ENCODE results near the gene IL1RAPL1. TPM values are rescaled to one million over a fixed set of nuclear protein-coding genes. Genes with fewer than 3 reads are reported as not detected.

Gene IL1RAPL1
- total RNA-seq, 4 donors from 2014 or later, result 0.78 TPM; not detected in 3

DNA sequence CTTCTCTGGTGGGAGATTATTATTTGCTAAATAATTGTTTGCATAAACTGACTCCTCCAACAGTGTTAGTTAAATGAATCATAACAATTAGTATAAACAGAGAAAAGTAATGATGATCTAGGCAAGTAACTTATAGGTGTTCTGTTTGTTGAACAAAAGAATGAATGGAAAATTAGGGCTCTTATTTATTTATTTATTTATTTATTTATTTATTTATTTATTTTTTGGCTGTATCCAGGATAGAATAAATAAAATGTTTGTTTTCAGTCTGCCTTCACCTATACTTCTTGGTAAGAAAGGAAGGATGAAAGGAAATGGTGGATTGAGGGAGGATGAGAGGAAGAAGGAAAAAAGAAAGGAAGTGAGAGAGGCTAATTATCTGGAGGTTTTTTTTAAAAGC, 1066.5 kb downstream of the IL1RAPL1 start:
- Histone ChIP-seq H3K27me3 (no peaks in the 10 kb centered on the region), H3K36me3 (no peaks in the 10 kb centered on the region), H3K9me3 (no peaks in the 10 kb centered on the region), H3K4me3 (replicated peaks in 1 of 3) (no peak overlapping the region), H3K27ac (no peak overlapping the region), H3K4me1 (no peaks in the 10 kb centered on the region)
- no peak for DNase-seq
- TF ChIP-seq, protein P1, sequence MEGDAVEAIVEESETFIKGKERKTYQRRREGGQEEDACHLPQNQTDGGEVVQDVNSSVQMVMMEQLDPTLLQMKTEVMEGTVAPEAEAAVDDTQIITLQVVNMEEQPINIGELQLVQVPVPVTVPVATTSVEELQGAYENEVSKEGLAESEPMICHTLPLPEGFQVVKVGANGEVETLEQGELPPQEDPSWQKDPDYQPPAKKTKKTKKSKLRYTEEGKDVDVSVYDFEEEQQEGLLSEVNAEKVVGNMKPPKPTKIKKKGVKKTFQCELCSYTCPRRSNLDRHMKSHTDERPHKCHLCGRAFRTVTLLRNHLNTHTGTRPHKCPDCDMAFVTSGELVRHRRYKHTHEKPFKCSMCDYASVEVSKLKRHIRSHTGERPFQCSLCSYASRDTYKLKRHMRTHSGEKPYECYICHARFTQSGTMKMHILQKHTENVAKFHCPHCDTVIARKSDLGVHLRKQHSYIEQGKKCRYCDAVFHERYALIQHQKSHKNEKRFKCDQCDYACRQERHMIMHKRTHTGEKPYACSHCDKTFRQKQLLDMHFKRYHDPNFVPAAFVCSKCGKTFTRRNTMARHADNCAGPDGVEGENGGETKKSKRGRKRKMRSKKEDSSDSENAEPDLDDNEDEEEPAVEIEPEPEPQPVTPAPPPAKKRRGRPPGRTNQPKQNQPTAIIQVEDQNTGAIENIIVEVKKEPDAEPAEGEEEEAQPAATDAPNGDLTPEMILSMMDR (IDR thresholded peaks at IDR 0.05), result no peak
- no peak for TF ChIP-seq POLR2A (IDR thresholded peaks at IDR 0.05)
- intact Hi-C loops (cut with DNase I), result no loop called here

- H3K4me3 ChIP-seq (replicated peaks in 1 of 3), result no peak overlapping the region
- H3K36me3 ChIP-seq, result no peaks in the 10 kb centered on the region
- H3K27me3 ChIP-seq, result no peaks in the 10 kb centered on the region
- no peak for TF ChIP-seq POLR2A (IDR thresholded peaks at IDR 0.05)
- TF ChIP-seq, protein P1 (IDR thresholded peaks at IDR 0.05), result no peak
- intact Hi-C loops (cut with DNase I), result no loop called here
- WGBS, 2 donors, result 87 to 89% methylated on average over 4 of the region's 4 CpGs
- no peak overlapping the region for H3K27ac ChIP-seq
- DNase-seq, result no peak
- H3K9me3 ChIP-seq, result no peaks in the 10 kb centered on the region
- H3K4me1 ChIP-seq, result no peaks in the 10 kb centered on the region
Measured at GRCh38 chrX:29659911-29660310, 1072.7 kb downstream of the IL1RAPL1 start.

- Histone ChIP-seq H3K27me3 (no peaks in the 10 kb centered on the region), H3K27ac (no peak overlapping the region), H3K36me3 (no peaks in the 10 kb centered on the region), H3K4me1 (no peaks in the 10 kb centered on the region), H3K9me3 (no peaks in the 10 kb centered on the region), H3K4me3 (replicated peaks in 1 of 3) (no peak overlapping the region)
- DNase-seq, result no peak
- no peak for TF ChIP-seq POLR2A (IDR thresholded peaks at IDR 0.05)
- TF ChIP-seq, protein P1 (IDR thresholded peaks at IDR 0.05), result no peak
- intact Hi-C loops (cut with DNase I), result no loop called here
Measured at GRCh38 chrX:29661290-29661689, 1074.0 kb downstream of the IL1RAPL1 start.

- intact Hi-C loops (cut with DNase I), result no loop called here
- Histone ChIP-seq H3K36me3 (no peaks in the 10 kb centered on the region), H3K27me3 (no peaks in the 10 kb centered on the region), H3K4me3 (replicated peaks in 1 of 3) (no peak overlapping the region), H3K9me3 (no peaks in the 10 kb centered on the region), H3K4me1 (no peaks in the 10 kb centered on the region), H3K27ac (no peak overlapping the region)
- no peak for TF ChIP-seq POLR2A (IDR thresholded peaks at IDR 0.05)
- TF ChIP-seq, protein P1 (IDR thresholded peaks at IDR 0.05), result no peak
- DNase-seq, result no peak
Measured at GRCh38 chrX:29662101-29662500, 1074.9 kb downstream of the IL1RAPL1 start.

- no peaks in the 10 kb centered on the region for H3K4me1 ChIP-seq
- no peak for TF ChIP-seq POLR2A (IDR thresholded peaks at IDR 0.05)
- TF ChIP-seq, protein P1 (IDR thresholded peaks at IDR 0.05), result no peak
Measured at GRCh38 chrX:29662759-29663503, 1075.7 kb downstream of the IL1RAPL1 start.

More at GRCh38 chrX:29662759-29663503, 1075.7 kb downstream of the IL1RAPL1 start:
- 58 to 63% methylated on average over 4 of the region's 4 CpGs for WGBS, 2 donors
- Histone ChIP-seq H3K27me3 (no peaks in the 10 kb centered on the region), H3K27ac (no peak overlapping the region), H3K36me3 (no peaks in the 10 kb centered on the region), H3K4me3 (replicated peaks in 1 of 3) (no peak overlapping the region), H3K9me3 (no peaks in the 10 kb centered on the region)
- no peak for DNase-seq
- intact Hi-C loops (cut with DNase I), result no loop called here

Data from thyroid gland (tissue), 4 donors.